Pancreas (tissue), 10 donors: Measurements from ENCODE around the gene ARHGAP44. TPM values are rescaled to one million over a fixed set of nuclear protein-coding genes. Genes with fewer than 3 reads are reported as not detected.
"Not testable (repeated sequence)": the region's sequence is repeated elsewhere in the genome, so short reads cannot be mapped to it uniquely, and the experiment has no call there.

Experiments used
- ATAC-seq, 4 donors: fragments of 200-7000 bp; cut with Tn5 transposase; one replicate each; pipeline versions ENCODE4 v1.8.0 to v1.9.1; 2020; ENCODE audit warnings: mild to moderate bottlenecking in 4 of 4, moderate library complexity in 4 of 4
- DNase-seq, 6 donors: peaks; one replicate each; pipeline ENCODE4 v3.0.0-alpha.2; 2020
- FAIRE-seq: peaks from 2 replicates; lab custom pipeline; 2012; peaks lifted over from hg19 to GRCh38; lab: Jason Lieb, UNC
- H3K27ac ChIP-seq, 4 donors: fragments of 200-600 bp; sonication (generic); 1 replicate in 3 of 4; 2 replicates in 1 of 4; pipeline versions ENCODE4 v1.5.0 to v1.8.0; 2020
- H3K27me3 ChIP-seq, 4 donors: fragments of 200-600 bp; one replicate each; pipeline ENCODE4 v1.8.0; 2021
- H3K36me3 ChIP-seq, 3 donors: fragments of 200-600 bp; sonication (generic) in 1 of 3; one replicate each; pipeline versions ENCODE4 v1.5.0 to v1.8.0; 2020 to 2021
- H3K4me1 ChIP-seq, 3 donors: fragments of 200-600 bp; one replicate each; pipeline ENCODE4 v1.8.0; 2021
- H3K4me3 ChIP-seq, 4 donors: fragments of 200-600 bp; sonication (generic) in 2 of 4; one replicate each; pipeline versions ENCODE4 v1.5.0 to v1.8.0; 2020 to 2021
- H3K9me3 ChIP-seq, 4 donors: fragments of 200-600 bp; one replicate each; pipeline ENCODE4 v1.8.0; 2021
- WGBS, 2 donors: extraction: QIAGEN DNeasy Blood & Tissue Kit; methylation state at CpG; one replicate each; pipeline ENCODE4 v1.1.7; 2013; 5-methylcytosine and 5-hydroxymethylcytosine counted together
- intact Hi-C, 3 donors: fragments of 100-400 bp; cut with DNase I; formaldehyde crosslinking; loops; one replicate each; pipeline versions ENCODE4 v1.11.1 to v1.14.2; 2022
- polyA plus RNA-seq, 2 donors: library from polyadenylated mRNA; stranded (reverse); fragments of 200-250 nt; gene quantifications; one replicate each; pipeline ENCODE4 v1.2.3, GENCODE V29; 2013
- total RNA-seq, 6 donors: library from RNA; stranded (reverse); fragmentation: NEBNext Ultra II Directional in 4 of 6; extraction: Animal tissue kit (Norgen Biotek cat#: 25700) in 4 of 6; gene quantifications; one replicate each; pipeline versions ENCODE4 v1.2.1 to v1.2.4, GENCODE V29; 2021 to 2023
- TF ChIP-seq, protein P1 (sequence below), 4 donors: fragments of 200-600 bp; sonication (generic) in 3 of 4; IDR thresholded peaks; one replicate each; pipeline versions ENCODE4 v1.5.0 to v1.8.0; 2021; ENCODE audit warnings: antibody characterized with exemption in 4 of 4
- donor health status: healthy with polysubstance abuse.
- donor health status: DM: no; HTN: no; CAD: no; lungs with moderate emphysema.
- donor health status: DM: no; HTN: no; CAD: no.
- donor health status: control.
- donor health status: control.
- donor health status: Bipolar disorder and iron deficiency.
- donor health status: DM: yes; HTN: yes; CAD: no.
- donor health status: DM: no; HTN: no; CAD: no.
- donor health status: DM: no; HTN: no; CAD: no.
- donor health status: DM: yes; HTN: yes; CAD: no.

Gene ARHGAP44
- total and polyA plus RNA-seq, 8 donors, result 3.4 to 7.5 (median 4.4) TPM

DNA sequence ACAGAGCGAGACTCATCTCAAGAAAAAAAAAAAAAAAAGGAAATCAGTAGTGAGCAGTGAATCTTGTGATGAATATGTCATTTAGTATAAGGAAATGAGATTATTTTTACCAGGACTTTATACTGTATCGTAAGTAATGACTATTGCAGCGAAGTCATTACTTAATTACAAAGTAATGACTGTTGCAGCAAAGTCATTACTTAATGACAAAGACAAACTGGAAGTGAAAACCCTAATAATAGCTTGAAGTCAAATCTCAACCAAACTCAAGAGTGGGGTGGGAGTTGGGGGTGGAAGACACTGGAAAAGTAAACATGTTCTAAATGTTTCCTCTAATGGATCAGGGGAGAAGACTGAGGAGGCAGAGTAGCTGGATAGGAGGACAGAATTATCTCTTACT lies 76.5 kb downstream of the ARHGAP44 start:
- no peak overlapping the region for H3K4me3 ChIP-seq
- FAIRE-seq (no peak), DNase-seq (no peak), ATAC-seq (no peak)
- H3K27ac ChIP-seq, result no peak overlapping the region
- H3K27me3 ChIP-seq, result no peaks in the 10 kb centered on the region
- no peaks in the 10 kb centered on the region for H3K9me3 ChIP-seq
- intact Hi-C loops, result no loop called here
- no peaks in the 10 kb centered on the region for H3K36me3 ChIP-seq
- 96 to 99% methylated on average over 3 of the region's 3 CpGs for WGBS, 2 donors
- TF ChIP-seq, protein P1, sequence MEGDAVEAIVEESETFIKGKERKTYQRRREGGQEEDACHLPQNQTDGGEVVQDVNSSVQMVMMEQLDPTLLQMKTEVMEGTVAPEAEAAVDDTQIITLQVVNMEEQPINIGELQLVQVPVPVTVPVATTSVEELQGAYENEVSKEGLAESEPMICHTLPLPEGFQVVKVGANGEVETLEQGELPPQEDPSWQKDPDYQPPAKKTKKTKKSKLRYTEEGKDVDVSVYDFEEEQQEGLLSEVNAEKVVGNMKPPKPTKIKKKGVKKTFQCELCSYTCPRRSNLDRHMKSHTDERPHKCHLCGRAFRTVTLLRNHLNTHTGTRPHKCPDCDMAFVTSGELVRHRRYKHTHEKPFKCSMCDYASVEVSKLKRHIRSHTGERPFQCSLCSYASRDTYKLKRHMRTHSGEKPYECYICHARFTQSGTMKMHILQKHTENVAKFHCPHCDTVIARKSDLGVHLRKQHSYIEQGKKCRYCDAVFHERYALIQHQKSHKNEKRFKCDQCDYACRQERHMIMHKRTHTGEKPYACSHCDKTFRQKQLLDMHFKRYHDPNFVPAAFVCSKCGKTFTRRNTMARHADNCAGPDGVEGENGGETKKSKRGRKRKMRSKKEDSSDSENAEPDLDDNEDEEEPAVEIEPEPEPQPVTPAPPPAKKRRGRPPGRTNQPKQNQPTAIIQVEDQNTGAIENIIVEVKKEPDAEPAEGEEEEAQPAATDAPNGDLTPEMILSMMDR (IDR thresholded peaks at IDR 0.05), result no peak
- no peaks in the 10 kb centered on the region for H3K4me1 ChIP-seq

DNA sequence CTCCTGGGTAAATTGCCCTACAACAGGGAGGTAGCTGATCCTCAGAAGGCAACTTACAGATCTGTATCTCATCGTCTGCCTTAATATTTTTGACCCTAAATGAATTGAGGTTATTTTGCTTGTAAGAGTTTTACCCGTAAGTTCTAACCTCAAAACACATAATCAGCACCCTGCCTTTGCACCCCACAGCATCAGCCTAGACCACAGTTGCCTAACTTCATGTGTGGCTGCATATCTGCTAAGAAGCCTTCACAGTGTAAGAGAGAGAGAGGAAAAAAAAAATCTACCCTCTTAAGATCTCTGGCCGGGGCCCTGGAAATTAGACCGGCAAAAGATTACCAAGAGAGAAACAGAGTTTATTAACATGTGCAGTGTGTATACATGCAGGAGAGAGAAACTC lies 76.9 kb downstream of the ARHGAP44 start:
- TF ChIP-seq, protein P1 (IDR thresholded peaks at IDR 0.05), result no peak
- no peaks in the 10 kb centered on the region for H3K4me1 ChIP-seq
- WGBS, 2 donors, result 67 to 81% methylated on average over 4 of the region's 4 CpGs
- no peaks in the 10 kb centered on the region for H3K27me3 ChIP-seq
- FAIRE-seq (no peak), ATAC-seq (no peak), DNase-seq (no peak)
- no peaks in the 10 kb centered on the region for H3K9me3 ChIP-seq
- no peak overlapping the region for H3K27ac ChIP-seq
- intact Hi-C loops, result no loop called here
- no peak overlapping the region for H3K4me3 ChIP-seq
- no peaks in the 10 kb centered on the region for H3K36me3 ChIP-seq

GRCh38 chr17:12867726-12868125 lies 78.4 kb downstream of the ARHGAP44 start:
- H3K9me3 ChIP-seq, result no peaks in the 10 kb centered on the region
- 78 to 81% methylated on average over 5 of the region's 5 CpGs for WGBS, 2 donors
- no peak for FAIRE-seq
- H3K27ac ChIP-seq, result no peak overlapping the region
- H3K4me3 ChIP-seq, result no peak overlapping the region
- intact Hi-C loops, result no loop called here
- no peak for DNase-seq
- no peak for ATAC-seq
- H3K36me3 ChIP-seq, result no peaks in the 10 kb centered on the region
- H3K27me3 ChIP-seq, result no peaks in the 10 kb centered on the region
- TF ChIP-seq, protein P1 (IDR thresholded peaks at IDR 0.05), result no peak
- no peaks in the 10 kb centered on the region for H3K4me1 ChIP-seq

GRCh38 chr17:12873415-12874125 lies 84.3 kb downstream of the ARHGAP44 start:
- H3K9me3 ChIP-seq, H3K36me3 ChIP-seq, H3K27ac ChIP-seq, intact Hi-C loops, H3K4me1 ChIP-seq, ATAC-seq, H3K27me3 ChIP-seq, DNase-seq, FAIRE-seq, H3K4me3 ChIP-seq: not testable (repeated sequence)
- WGBS, 2 donors, result 92 to 94% methylated on average over 7 of the region's 7 CpGs

DNA sequence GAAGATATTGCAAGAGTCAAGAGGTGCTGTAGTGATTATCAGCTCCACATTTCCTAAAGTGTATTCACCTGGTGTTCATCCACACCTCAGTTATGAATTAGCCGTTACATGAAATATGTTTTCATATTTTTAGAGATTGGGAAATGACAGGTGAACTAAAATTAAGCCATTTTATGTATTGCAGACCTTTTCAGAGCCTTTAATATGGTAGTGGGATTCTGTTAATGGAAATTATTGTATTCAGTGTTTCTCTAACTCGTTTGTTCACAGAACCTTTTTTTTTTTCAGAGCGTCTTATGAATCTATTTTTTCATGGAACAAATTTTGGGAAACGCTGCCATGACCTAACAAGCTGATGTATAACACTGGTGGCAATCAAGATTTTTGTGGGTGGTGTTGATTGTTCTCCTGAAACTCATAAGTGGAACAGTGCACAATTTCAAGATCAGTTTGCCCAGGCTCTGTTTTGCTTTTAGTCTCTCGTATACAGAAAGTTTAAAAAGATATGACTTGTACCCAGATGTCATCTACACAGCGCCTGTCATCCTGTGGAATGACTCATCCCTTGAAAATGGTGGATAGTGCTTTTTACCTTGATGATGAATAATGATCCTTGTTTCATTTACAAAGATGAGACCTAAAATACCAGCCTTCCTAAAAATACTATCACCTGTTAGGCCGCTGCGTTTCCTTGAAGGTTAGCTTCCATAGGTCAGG lies 88.8 kb downstream of the ARHGAP44 start:
- FAIRE-seq, result no peak
- WGBS, 2 donors, result 75 to 81% methylated on average over 8 of the region's 8 CpGs
- no peak for ATAC-seq

DNA sequence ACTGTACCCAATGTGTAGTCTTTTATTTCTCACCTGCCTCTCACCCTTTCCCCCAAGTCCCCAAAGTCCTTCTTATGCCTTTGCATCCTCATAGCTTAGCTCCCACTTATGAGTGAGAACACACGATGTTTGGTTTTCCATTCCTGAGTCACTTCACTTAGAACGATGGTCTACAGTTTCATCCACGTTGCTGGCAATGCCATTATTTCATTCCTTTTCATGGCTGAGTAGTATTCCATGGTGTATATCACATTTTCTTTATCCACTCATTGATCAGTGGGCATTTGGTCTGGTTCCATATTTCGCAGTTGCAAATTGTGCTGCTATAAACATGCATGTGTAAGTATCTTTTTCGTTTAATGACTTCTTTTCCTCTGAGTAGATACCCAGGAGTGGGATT lies 89.8 kb downstream of the ARHGAP44 start:
- 84 to 89% methylated on average over 5 of the region's 5 CpGs for WGBS, 2 donors
- H3K27ac ChIP-seq, H3K4me3 ChIP-seq, intact Hi-C loops, H3K4me1 ChIP-seq, H3K9me3 ChIP-seq, ATAC-seq, FAIRE-seq, DNase-seq, H3K27me3 ChIP-seq, H3K36me3 ChIP-seq: not testable (repeated sequence)

More for the DNA sequence above, 88.8 kb downstream of the ARHGAP44 start:
- Histone ChIP-seq H3K4me1 (no peaks in the 10 kb centered on the region), H3K9me3 (no peaks in the 10 kb centered on the region), H3K27ac (no peak overlapping the region), H3K27me3 (no peaks in the 10 kb centered on the region), H3K4me3 (no peak overlapping the region), H3K36me3 (no peaks in the 10 kb centered on the region)
- DNase-seq, result no peak
- intact Hi-C loops, result no loop called here
- TF ChIP-seq, protein P1 (IDR thresholded peaks at IDR 0.05), result no peak
